HL-60/S4 treated with retinoic acid at 250 ng/mL for 4 days and 3 days (cell line): ENCODE data around the gene TEX48.

Experiments
- in situ Hi-C: fragments of 300-500 bp; cut with MboI; formaldehyde crosslinking; loops from 2 replicates; pipeline ENCODE4 v1.7.0; 2022; ENCODE audit warnings: low sequenced_read_pairs

TEX48 gene

GRCh38 chr9:114674798-114675540, 7.0 kb downstream of the TEX48 start:
- in situ Hi-C loops = loop anchor here (10.0 to 25.0 kb wide), 3 partner anchors 263 to 837 kb away; no protein-coding TSS in a partner anchor

GRCh38 chr9:114674076-114674797, 7.8 kb downstream of the TEX48 start:
- in situ Hi-C loops = loop anchor here (10.0 to 25.0 kb wide), 2 partner anchors 262 to 341 kb away; no protein-coding TSS in a partner anchor

- in situ Hi-C loops = loop anchor here (10.0 to 25.0 kb wide), 2 partner anchors 259 to 343 kb away; no protein-coding TSS in a partner anchor
Observed at GRCh38 chr9:114671605-114672004, 10.4 kb downstream of the TEX48 start.

GRCh38 chr9:114669961-114670360, 12.0 kb downstream of the TEX48 start:
- in situ Hi-C loops = loop anchor here (10.0 to 25.0 kb wide), 2 partner anchors 258 to 345 kb away; no protein-coding TSS in a partner anchor

GRCh38 chr9:114668146-114668545, 13.8 kb downstream of the TEX48 start:
- in situ Hi-C loops = loop anchor here (25.0 kb wide), 1 partner anchor 256 kb away; no protein-coding TSS in a partner anchor

GRCh38 chr9:114666851-114667250, 15.1 kb downstream of the TEX48 start:
- in situ Hi-C loops = loop anchor here (25.0 kb wide), 1 partner anchor 255 kb away; no protein-coding TSS in a partner anchor

- in situ Hi-C loops = loop anchor here (25.0 kb wide), 1 partner anchor 254 kb away; no protein-coding TSS in a partner anchor
Observed at GRCh38 chr9:114666401-114666800, 15.6 kb downstream of the TEX48 start.

GRCh38 chr9:114664181-114664580, 17.8 kb downstream of the TEX48 start:
- in situ Hi-C loops = loop anchor here (25.0 kb wide), 1 partner anchor 252 kb away; no protein-coding TSS in a partner anchor

- in situ Hi-C loops = loop anchor here (25.0 kb wide), 1 partner anchor 250 kb away; no protein-coding TSS in a partner anchor
Observed at GRCh38 chr9:114662081-114662989, 19.7 kb downstream of the TEX48 start.

GRCh38 chr9:114657705-114658104, 24.3 kb downstream of the TEX48 start, which contains the start of gene TEX53:
TEX53 (minus strand) TSS chr9:114657805; CDS start chr9:114657774, 31 bp downstream.
- in situ Hi-C loops = loop anchor here (25.0 kb wide), 1 partner anchor 245 kb away; no protein-coding TSS in a partner anchor

- in situ Hi-C loops = loop anchor here (25.0 kb wide), 1 partner anchor 244 kb away; no protein-coding TSS in a partner anchor
Observed at GRCh38 chr9:114656301-114656700, 25.7 kb downstream of the TEX48 start.

- in situ Hi-C loops = loop anchor here (25.0 kb wide), 1 partner anchor 243 kb away; no protein-coding TSS in a partner anchor
Observed at GRCh38 chr9:114655689-114656088, 26.3 kb downstream of the TEX48 start.

- in situ Hi-C loops = loop anchor here (25.0 kb wide), 1 partner anchor 241 kb away; no protein-coding TSS in a partner anchor
Observed at GRCh38 chr9:114653556-114654159, 28.3 kb downstream of the TEX48 start.

GRCh38 chr9:114652776-114653555, 29.0 kb downstream of the TEX48 start:
- in situ Hi-C loops = loop anchor here (25.0 kb wide), 1 partner anchor 241 kb away; no protein-coding TSS in a partner anchor

GRCh38 chr9:114643896-114644295, 38.1 kb downstream of the TEX48 start:
- in situ Hi-C loops = no loop called here

GRCh38 chr9:114643001-114643400, 39.0 kb downstream of the TEX48 start:
- in situ Hi-C loops = no loop called here

- in situ Hi-C loops = no loop called here
Observed at GRCh38 chr9:114641967-114642366, 40.0 kb downstream of the TEX48 start.

- in situ Hi-C loops = no loop called here
Observed at GRCh38 chr9:114638404-114638803, 43.6 kb downstream of the TEX48 start.

- in situ Hi-C loops = no loop called here
Observed at GRCh38 chr9:114634387-114634786, 47.6 kb downstream of the TEX48 start.
